MV-4-11 (cell line): ENCODE measurements around the gene ADAM19.
A peak's percentile ranks its signal among the peaks of the same experiment; 100 is the strongest.

Experiments used
- DNase-seq: peaks from one replicate; lab custom pipeline; 2025; lab: John Stamatoyannopoulos, UW

The ADAM19 gene

DNA sequence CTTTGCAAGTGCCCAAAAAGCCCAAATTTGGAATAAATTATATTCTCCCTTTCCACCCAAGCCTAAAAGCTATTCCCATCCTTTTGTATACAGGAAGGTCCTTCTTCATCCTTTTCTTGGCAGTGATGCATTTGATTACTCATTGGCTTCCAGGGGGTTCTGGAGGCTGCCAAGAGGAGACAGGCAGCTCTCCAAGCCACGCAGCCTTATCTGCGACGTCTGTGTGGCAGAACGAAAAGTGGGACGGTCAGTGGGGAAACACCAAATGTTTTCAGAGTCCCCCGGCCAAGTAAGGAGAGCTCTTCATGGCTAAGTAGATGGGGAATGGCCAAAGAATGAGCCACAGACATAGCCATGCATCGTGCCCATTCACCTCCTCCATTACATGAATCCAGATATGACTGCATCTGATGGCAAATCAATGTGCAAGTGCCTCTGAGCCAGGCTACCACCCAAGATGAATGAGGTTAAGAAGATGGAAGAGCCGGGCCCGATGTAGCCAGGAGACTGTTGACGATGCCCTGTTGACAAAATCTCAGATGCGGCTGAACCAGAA is 12.1 kb downstream of the ADAM19 start:
- DNase-seq, result no peak

DNA sequence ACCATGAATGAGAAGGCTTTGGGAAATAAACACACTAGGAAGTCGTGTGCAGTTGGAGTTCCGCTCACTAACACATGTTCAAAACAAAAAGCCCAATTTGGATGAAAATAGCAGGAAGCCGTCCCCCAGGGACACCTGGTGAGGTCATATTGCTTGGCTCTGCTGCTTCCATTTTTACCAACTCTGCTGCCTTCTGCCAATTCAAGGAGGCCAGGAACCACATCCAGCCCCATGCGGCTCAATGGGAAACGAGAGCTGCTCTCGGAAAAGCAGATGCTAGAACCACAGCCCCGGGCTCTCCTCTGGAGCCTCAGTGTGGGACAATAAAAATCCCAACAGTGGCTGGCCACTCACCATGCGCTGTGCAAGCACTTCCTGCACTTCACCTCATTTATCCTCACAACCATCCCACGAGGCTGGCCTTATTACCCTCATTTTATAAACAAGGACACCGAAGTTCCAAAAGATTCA is 13.4 kb downstream of the ADAM19 start:
- no peak for DNase-seq

DNA sequence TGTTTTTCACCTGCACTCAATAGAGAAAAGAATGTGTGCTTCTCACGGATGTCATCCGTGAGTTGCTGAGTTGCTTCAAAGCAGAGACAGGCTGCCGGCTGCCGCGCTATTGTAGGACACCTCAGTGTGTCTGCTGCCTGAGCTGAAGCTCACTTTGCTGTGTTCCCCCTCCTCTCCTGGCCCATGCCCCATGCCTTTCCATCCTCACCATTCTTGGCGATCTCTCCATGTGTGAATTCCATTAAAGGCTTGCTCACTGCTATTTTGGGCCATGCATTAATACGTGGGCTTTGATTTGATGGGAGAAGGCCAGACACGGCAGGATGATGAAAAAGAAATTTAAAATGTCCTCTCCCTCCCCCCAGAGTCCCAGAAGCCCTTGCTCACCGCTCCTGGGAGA is 14.5 kb downstream of the ADAM19 start:
- no peak for DNase-seq

DNA sequence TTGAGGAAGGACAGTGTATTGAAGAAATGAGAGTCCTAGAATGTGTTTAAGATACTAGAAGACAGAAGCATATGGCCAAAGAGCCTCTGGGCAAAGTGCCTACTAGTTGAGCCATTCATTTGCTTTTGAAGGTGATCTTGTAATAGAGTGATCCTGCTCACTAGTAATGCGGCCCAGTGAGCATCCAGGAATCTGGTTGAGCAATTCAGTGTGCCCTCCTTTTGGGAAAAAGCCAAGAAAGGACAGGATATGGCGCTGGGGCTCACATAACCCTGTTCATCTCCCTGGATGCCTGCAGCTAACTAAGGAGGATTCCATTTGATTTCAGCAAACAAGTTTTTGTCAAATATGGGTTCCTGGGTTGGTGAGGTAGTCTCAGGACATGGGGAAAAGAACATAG is 16.3 kb downstream of the ADAM19 start:
- no peak for DNase-seq

DNA sequence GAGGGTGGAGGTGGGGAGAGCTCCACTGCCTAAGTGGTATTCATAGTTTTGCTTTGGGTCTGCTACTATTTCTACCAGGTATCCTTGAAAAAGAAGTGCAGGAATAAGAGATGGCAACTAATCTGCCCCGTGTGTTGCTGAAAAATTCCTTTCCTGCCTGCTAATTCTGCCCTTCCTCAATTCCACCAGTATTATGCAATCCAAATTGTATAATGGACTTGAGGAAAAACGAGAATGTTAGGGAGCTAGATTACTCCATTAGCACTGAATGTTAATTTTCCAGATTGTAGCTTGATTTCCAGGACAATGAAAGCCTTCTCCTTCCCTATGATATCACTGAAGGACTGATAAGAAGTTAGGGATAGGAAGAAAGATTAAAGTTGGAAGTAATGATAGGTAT is 16.9 kb downstream of the ADAM19 start:
- DNase-seq, result no peak

DNA sequence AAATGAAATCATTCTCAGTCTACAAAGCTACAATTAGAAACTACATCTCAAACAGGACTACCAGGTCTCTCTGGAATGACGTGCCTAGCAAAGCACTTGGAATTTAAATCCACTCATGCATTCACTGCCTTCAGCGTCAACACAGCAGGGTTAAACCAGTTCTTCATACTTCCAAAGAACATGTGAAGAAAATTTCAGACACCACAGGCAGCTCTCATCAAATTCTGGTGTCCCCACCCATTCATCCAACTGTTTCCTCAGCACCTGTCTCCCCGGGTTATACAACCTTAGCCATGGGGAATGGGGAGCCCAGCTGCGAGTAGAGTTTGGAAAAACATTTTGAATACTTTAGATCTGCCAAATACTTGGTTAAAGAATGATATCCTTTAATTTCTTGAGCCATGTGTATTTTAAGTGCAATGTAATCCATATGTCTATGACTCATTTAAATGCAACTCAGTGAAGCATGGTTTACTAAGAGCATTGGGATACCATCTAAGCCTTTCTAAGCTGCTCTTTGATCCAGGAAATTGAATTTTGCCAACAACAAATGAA is 17.5 kb downstream of the ADAM19 start:
- peak; percentile 6 for DNase-seq

DNA sequence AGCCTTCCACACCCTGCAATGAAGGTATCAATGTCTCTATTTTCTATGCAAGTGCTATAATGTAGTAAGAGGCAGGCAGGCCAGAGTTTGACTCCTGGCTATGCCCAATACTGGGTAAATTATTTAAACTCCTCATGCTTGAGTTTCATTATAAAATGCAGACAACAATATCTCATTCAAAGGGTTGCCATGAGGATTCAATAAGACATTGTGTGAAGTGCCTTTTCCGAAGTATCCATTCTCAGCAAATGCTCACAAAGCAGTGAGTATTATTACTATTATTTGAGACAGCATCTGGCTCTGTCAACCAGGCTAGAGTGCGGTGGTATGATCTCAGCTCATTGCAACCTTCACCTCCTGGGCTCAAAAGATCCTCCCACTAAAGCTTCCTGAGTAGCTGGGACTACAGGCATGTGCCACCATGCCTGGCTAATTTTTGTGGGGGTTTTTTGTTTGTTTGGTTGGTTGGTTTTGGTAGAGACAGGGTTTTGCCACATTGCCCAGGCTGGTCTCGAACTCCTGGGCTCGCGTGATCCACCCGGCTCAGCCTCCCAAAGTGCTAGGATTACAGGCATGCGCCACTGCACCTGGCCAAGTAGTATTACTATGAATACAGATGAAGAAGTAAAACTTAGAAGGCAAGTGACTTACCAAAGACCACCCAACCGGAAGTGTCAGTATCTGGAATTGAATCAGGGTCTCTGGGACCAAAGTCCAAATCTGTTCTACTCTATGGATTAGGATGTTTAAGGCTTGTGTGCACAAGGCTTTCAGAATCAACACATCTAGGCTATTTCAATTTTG is 18.8 kb downstream of the ADAM19 start:
- DNase-seq, result no peak

DNA sequence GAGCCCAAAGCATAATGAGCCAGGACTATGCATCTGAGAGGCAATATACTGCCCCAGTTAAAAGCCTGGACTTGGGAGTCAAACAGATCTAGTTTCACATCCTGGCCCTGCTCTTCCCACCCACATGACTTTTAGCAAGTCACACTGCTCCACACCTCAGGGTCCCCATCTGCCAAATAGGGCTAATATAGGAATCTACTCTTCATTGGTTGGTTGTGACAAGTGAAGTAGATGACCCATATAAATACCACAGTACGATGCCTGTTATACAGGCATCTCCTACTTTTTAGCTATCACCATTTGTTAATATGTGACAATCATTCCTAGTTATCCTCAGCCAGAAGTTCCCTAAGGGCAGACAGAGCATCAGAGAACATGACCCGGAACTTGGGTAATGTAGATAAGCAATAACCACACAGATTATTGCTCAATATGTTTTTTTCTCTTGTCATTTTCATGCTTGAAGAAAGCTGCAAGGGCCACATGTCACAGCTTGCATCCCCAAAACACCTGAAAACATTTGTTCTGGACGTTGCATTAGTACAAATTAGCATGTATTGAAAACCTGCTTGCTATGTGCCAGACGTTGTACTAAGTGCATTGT is 20.4 kb downstream of the ADAM19 start:
- peak; percentile 67 for DNase-seq

DNA sequence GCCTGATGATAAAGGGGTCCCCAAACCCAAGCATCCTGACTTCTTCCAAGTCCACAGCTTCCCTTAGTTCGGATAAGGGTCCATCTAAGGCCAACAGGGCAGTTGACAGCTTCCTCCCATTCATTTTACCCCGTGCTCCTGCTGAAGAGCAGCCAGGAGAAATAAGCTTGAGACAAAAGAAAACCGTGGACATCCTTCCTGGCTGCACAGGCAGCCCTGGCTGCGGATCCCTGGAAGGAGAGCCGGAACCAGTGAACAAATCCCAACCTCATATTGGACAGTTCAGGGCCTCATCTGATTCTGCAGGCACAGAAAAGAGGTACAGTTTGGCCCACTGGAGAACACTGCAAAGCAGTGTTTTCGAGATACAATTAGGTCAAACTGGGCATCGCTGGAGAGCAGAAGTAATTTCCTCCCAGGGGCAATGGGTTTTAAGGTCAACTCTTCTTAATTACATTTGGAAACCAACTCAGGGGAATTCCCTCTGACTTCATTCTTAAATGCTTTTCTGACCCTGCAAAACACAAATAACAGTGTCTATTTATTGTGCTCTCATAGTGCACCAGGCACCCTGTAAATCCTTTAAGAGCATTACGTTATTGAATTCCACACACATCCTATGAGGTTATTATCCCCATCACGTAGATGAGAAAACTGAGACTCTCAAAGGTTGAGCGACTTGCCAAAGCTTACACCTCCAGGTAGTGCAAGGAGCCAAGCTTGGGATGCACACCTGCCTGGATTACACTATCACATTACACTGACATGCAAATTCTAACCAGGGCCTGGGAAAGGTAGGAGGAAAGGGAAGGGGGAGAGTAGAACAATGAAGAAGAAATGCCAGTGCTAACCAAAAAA is 21.2 kb downstream of the ADAM19 start:
- no peak for DNase-seq

DNA sequence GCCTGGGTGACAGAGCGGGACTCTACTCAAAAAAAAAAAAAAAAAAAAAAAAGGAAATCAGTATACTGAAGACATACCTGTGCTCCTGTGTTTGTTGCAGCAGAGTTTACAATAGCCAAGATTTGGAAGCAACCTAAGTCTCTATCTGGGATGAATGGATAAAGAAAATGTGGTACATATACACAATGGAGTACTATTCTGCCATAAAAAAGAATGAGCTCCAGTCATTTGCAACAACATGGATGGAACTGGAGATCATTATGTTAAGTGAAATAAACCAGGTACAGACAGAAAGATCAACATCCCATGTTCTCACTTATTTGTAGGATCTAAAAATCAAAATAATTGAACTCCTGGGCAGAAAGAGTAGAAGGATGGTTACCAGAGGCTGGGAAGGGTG is 22.9 kb downstream of the ADAM19 start:
- DNase-seq, result no peak

DNA sequence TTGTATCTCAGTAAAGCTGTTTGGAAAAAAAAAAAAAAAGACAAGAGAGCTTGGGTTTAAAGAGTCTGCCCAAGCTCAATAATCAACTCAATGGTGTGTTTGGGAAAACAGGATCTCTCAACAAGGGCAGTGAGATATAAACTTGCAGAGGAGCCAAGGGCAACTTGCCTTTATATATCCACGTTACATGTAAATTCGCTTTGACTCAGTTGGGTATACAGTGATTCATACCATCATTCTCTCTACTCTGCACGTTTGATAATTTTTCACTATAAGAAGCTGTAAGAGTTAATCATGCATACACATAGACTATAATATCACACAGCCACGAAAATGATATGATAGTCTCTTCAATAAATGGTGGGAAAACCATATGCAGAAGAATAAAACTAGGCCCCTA is 24.9 kb downstream of the ADAM19 start:
- DNase-seq, result no peak

DNA sequence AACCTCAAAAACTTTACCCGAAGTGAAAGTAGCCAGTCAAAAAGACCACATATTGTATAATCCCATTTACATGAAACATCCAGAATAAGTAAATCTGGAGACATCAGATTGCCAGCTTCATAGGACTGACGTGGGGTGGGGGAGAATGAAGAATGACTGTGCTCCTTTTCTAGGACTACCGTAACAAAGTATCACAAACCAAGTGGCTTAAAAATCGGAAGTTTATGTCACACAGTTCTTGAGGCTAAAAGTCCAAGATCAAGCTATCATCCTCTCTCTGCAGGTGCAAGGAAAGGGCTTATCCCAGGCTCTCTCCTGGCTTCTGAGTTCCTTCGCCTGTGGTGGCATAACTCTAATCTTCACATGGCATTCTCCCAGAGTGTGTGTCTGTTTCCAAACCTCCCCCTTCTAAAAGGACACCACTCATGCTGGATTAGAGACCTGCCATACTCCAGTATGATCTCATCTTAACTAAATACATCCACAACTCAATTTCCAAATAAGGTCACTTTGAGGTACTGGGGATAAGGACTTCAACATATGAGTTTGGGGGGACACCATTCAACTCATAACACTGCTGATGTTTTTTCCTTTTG is 25.5 kb downstream of the ADAM19 start:
- no peak for DNase-seq

DNA sequence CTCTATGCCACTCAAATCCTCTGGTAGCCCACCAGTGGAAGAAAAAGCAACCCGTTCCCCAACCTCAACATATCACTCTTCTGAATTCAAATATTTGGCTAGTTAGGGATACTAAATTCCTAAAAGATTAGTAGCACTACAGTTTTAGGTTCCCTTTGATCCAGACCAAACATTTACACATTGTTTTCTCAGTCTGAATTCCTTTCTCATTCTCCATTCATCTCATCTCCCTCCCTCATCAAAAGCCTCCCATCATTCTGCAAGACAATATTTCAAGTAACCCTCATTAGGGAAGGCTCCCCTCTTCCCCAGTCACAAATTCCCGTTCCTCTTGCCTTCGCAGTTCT is 26.3 kb downstream of the ADAM19 start:
- DNase-seq, result no peak

DNA sequence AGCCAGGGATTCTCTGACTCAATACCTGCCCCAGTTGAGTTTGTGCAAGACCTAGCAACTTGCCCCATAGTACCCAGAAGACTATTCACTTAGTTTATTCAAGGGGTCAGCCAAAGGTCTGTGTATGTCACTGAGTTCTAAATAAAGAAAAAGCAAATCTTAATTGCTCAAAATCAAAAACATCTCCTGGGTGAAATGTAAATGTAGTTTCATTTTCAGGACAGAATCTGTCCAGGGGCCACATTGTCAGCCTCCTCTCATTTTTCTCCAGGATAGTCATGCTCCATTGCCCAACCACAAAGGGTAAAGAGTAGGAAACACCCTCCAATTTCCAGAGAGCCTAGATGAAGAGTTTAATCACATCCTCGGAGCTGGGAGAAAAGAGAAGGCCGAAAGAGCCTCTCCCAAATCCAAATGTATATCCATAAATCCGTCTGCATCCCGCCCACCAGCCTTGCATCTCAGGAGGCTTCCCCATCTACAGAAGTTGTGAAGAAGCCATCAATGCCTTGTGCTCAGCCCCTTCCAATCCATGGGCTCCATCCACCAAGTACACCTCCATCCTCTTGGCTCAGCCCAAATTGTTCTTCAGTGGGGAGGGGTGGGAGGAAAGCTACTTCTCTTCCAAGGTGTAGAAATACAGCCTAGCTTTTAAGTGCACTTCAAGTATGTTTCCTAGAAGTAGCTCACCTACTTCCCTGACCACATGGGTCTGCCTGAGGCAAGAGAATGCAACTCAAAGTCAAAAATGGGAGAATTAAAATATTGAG is 26.9 kb downstream of the ADAM19 start:
- no peak for DNase-seq

DNA sequence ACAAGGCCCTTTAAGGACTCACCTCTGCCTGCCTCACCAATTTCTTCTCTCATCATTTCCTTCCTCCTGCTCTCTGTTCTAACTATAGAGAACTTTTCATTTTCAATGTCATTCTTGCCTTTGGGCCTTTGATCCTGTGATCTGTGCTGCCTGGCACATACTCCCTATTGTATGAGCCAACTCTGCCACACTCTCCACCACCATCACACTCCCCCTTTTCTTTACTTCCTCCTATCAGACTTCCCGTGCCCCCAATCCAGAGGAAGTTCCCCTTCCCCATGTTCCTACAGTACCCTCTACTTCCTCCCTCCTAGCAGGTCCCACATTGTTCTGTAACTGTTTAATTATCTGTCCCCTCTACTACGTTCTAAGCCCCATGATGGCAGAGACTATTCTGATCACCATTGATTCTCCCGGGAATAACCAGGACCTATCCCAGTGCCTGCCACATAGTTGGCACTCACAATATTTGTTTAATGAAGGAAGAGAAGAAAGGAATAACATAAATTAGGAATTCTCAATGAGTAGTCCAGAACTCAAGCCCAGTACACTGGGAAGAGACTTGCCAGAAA is 27.5 kb downstream of the ADAM19 start:
- DNase-seq, result no peak

DNA sequence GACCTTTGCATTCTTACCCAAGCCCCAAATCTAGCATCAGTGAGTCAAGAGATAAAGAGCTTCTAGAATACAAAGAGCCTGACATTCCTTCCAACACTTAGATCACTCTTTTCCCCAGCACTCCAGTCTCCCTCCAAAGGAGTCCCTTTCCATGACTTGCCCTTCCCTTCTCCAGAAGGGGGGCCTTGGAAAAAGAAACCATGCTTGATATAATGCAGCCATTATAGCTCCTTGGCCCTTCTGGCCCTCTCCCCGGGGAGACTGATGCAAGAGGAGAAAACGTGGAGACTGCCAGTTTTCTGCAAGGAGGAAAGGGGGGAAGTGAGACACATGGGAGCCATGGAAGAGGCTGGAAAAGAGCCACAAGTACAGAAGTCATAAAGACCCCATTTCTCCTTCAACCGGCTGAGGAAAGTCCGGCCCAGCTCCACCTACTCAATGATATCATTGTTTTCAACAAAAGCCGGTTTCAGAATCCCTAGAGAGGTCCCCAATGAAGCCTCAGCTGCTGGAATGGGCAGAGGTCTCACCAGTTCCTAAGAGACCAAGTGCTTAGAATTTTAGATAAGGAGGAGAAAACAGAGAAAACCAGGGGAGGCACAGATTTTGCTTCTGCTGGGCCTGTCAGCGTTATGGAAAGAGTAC is 29.0 kb downstream of the ADAM19 start:
- no peak for DNase-seq

DNA sequence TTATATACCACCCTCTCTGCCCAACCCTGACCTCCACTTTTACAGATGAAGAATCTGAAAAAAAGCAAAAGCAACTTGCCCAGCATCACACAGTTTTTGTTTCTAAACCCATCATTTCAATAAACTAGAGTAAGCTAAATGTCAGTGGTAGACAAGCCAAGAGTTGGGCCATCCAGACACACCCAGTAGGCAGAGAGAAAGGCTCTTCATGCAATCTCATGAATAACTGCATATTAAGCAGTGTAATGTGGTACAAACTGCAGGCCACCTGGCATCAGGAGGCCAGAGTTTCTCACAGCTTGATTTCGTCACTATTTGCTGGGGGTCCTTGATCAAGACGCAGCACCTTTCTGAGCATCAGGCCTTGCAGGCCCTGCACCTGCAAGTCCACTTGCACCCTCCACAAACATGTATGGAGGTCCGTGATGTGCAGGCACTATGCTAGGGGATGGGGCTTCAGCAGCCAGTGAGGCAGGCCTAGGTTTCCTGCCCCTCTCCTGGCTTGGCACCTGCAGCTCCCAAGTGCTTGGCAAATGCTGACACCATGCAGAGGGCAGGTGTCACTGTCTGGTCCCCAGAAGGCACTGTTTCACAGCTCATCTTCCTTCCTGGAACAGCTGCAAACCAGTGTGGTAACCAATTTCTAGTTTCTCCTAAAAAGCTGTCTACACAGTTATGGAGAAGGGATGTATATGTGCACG is 29.8 kb downstream of the ADAM19 start:
- DNase-seq, result no peak

DNA sequence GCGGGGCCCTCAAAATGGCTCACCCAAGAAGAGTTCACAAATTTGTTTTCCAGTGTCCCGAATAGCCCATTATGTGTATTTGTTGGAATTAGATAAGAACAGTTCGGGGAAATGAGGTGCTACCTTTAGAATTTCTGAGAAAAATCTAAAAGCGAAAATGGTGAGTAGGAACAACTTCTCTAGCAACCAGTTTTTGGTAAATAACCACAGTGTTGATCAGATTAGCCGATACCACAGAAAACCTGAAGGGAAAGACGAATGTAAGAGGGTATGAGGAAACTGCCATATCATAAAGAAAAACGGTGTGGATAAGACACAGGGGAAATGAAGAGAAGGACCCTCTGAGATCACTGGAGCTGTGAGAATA is 31.0 kb downstream of the ADAM19 start:
- DNase-seq, result no peak

DNA sequence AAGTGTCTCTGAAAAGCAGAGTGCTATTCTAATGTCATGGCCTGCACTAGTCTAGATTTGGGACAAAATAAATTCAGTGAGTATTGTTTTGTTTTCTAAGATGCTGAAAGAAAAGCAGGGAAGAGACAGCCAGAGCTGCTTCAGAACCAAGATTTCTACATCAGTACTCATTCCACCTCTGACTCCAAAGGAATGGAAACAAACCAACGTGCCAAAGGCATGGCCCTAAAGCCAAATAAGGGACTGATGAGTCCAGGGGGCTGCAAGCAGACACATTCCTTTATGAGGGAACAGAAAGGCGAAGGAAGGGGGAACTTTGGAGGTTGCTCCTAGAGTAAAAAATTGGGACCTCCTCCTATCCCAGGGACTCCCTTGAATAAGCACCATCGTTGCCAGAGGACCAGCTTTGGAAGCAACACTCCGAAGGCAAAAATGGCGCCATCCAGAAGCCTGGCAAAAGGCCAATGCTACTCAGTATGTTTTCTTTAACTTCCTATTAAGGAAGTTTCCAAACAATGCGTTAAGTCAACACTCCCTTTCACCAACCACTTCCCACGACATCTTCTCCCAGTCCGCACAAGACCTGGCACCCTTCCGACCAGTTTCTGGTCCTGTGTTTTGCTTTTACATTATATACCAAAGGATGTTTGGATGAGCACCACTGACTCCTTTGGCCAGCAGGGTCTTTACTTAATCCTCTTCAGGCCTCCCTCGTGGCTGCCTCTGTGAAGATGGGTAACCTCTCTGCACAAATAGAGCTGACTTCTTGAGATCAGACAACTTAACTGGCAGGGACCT is 31.6 kb downstream of the ADAM19 start:
- DNase-seq, result no peak
